ELR (cell line): ENCODE results near the gene HS6ST1.

Experiments used
- DNase-seq: peaks from one replicate; pipeline ENCODE4 v3.0.0-alpha.2; 2015; ENCODE audit warnings: low read depth

HS6ST1 gene

DNA sequence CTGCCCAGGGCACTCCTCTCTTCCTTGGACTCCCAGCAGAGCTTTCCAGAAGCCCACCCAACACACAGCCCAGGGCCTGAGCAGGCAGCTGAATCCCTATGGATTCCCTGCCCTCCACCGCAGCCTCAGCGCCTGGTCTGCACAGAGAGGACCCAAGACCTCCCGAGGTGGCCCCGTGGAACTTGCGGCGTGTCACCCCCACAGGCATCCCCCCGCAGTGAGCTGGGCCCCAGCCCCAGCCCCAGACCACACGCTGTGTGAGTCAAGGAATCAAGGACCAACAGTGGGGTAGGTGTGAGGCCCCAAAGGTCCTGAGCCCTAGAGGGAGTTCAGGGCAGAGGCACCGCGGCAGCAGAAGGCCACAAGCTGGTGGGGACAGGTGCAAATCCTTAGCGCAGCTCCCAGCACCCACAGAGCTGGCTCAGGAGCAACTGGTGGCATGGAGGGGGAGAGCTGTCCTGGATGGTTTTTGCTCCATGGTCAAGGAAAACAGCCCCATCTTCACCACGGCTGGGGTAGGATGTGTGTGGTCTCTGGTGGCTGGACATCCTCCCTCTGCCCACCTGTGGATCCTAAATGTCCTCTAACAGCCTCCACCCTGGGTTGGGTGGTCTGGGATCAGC, 8.5 kb downstream of the HS6ST1 start:
- DNase-seq: no peak

DNA sequence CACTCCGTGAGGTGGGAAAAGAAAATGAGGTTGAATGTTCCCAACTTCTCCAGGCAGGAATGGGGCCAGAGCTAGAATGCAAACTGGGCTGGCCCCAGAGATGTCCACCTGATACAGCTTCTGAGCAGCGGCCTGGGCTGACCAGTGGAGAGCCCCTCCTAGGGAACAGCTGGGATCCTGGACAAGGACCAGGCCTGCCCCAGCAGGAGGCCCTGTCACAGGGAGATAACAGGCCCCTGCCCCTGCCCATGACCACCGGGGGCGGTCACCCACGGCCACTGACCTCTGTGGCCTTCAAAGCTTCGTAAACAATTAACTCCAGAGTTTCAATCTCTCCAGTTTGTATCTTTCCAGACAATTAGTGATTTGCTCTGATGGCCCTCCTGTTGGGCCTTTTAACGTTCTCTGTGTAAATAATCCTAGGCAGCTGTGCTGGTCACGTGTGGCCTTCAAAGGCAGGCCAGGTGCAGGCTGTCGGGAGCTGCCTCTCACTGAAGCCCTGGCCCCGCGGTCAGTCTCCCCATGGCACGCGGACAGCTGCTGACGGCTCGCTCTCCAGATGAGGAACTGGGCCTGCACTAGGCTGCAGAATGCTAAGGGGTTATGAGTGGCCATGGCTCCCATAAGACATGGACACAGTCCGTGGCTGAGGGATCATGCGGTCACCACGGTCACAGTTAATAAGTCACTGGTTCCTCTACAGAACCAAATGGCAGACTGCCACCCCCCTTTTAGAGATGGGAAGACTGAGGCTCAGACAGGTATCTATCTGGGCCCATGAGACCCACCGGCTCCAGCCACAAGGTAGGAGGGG, 9.2 kb downstream of the HS6ST1 start:
- no peak for DNase-seq

DNA sequence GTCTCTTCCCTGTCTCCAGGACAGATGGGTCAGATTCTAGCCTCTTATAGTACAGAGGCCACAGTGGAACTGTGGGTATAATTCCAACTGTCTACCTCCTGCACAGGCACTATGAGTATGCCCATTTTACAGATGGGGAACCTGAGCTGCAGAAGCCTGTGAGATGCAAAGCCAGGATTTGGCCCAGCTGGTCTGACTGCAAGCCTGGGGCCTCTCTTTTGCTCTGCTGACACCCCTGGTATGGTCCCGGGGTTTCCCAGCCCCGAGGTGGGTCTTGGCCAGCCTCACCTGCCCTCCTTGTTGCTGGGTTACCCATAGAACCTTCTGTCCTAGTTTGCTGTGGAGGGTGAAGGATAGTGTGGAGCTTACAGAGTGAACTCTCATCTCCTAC, 9.8 kb downstream of the HS6ST1 start:
- DNase-seq: no peak

DNA sequence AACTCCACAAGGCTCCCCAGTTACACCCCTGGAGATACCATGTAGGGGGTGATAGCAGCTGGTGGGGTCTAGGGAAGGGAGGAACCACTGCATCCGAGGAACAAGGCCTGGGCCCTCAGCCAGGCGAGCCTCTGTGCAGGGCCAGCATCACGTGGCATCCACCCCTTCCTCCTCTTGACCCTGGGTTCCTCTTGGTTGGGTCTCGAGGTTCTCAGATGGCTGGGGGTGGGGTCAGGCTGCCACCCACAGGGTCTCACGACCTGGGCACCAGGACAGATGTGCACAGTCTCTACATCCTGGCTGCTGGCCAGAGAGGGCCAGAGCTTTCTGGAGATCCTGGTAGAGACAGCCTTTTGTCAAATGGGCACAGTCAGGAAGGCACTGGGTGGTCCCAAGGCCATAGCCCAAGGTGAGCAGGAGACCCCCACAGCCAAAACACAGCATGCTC, 10.4 kb downstream of the HS6ST1 start:
- no peak for DNase-seq

DNA sequence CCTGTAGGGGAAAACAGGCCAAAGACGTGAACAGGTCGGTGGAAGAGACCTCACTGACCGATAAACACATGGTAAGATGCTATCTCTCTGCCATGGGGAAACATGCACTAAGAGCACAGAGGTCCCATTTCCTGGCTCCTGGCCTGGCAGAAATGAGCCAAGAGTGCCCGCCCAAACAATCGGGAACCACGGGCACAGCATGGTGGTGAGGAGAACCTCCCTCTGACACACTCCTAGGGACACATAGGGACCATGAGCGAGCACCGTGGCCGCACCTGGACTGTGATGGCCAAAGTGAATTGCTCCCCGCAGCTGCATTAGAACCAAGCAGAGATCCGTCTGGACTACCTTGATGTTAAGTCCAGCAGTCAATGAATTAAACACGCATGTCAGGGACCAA, 11.1 kb downstream of the HS6ST1 start:
- no peak for DNase-seq

DNA sequence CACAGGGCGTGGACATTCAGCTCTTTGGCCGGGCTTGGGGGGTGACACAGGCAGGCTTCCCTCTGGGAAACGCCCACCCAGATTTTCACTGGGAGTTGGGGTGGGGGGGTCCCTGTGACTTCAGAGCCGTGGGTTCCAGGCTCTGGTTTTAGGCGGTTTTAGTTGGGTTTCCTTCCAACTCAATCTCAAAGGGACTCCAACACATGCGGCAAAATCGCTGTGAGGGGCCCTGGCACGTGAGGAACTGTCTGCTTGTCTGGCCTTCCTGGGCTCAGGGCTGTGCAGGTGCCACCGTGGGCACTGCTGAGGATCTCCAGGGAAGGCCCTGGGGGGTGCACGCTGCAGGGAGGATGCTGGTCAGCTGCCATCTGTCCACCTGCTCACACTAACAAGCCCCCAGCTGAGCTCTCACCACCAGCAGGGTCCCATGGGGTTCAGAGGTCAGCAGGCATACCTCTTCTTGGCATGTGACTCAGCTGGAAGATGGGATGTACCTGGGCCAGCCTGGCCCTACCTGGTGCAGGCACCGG, 11.7 kb downstream of the HS6ST1 start:
- no peak for DNase-seq

DNA sequence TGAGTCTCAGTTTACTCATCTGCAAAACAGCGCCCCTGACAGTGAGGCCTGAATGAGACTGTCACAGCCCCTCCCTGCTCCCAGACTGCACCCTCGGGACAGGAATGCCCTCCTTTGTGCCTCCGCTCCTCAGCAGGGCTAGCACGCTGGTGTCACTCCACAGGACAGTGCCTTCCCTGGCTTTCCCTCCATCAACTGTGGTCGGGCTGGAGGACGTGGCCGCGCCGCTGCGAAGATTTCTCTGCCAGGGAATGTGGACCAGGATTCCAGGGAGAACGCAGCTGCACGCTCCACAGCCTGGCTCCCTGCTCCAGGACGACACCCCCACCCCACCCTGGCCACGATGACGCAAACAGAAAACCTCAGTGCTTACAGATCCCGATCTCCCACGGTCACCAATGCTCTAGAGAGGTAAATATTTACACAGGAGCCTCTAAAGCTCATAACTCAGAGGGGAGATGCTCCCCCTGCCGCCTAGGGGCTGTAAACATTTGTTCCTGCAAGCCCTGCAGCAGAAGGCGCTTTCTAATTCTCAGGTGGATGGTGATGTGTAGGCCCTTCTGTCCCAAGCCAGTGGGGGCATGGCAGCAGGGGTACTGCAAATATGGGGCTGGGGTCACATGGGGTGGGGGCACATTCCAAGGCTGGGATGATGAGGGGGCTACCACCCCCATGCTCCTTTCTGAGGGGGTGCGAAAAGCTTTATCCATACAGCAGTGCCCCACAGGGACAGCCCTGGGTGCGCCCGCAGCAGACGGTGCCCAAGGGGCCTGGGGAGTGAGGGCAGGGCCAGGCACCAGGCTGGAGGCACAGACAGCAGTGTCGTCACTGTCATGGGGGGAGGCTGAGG, 12.4 kb downstream of the HS6ST1 start:
- peak; percentile 89 for DNase-seq

DNA sequence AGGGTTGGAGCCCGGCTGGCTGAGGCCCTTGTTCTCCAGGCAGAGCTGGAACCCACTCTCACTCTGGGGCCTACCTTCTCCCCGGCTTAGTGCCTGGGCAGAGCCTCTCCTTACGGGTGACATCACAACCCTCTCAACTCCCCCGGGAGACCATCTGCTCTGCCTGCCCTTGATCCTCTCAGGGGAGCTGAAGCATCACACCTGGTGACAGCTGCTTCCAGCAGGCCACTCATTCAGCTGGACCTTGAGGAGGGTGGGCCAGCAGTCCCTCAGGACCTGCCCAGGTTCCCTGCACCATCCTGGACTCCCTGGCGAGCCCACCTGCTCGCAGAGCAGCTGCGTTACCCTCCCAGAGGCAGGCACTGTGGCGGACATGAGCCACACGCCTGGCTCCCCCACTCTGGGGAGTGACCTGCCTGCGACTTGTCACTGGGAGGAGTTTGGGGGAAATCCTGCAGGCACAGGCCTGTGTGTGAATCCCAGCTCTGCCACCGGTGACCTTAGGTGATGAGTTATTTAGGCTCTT, 13.1 kb downstream of the HS6ST1 start:
- DNase-seq: peak; percentile 11

DNA sequence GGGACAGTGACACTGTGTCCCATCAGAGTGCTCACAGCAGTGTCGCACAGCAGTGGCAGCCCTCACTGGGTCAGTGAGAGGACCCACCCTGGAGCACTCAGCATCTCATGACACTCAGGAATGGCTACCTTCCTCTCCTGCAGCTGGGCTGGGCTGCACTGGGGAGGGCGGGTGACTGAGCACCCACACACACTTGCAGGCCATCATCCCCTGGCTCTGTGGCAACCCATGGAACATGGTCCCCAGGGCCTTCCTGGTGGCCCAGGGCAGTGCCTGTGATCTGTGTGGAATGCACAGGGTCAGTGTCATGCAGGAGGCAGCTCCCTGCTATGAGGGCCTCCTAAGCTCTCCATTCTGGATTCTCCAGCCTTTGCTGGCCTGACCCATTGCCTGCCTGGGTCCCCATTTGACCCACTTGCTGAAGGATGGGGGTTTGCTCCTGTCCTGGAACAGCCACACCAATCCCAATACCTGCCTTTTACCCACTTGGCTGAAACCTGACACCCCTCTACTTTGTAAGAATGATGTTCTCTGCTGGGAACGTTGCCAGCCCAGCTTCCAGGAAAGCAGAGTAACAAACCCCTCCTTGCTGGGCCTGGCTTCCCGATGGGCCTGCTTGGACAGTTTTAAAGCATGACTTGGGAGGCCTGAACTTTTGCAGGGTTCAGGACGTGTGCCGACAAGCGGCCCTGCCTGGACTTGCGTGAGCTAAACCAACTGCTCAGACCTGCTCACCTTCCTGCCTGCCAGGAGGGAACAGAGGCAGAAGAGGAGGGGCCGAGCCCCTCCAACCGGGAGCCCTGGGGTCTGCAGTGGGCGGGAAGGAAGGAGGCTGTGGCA, 13.7 kb downstream of the HS6ST1 start:
- peak; percentile 81 for DNase-seq

DNA sequence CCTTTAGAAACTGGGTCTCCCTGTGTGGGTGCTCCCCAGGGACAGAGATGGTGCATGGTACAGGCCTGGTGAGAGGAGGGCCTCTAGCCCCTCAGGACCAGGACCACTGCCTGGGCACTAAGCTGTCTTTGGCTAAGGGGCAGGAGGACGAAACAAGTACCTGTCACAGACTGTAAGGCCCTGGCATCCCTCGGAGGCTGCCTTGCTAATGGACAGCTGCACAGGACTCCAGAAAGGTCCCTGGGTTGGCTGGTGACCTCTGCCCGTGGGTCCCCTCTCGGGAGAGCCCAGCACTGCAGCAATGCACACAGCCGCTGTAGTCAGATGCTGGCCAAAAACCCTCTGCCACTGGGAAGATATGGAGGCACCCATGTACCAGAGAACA, 14.3 kb downstream of the HS6ST1 start:
- no peak for DNase-seq

DNA sequence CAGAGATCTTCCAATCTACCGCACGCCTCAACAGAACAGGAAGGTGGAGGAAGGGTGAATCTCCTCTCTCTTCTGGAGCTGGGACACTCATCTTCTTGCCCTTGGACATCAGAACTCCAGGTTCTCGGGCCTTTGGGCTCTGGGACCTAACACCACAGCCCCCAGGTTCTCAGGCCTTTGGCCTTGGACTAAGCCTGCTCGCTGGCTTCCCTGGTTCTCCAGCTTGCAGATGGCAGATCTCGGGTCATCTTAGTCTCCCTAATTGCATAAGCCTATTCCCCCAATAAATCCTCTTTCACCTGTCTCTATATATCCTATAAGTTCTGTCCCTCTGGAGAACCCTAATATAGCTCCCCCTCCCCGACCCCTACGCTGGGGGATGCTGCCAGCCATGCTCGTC, 14.8 kb downstream of the HS6ST1 start:
- no peak for DNase-seq

DNA sequence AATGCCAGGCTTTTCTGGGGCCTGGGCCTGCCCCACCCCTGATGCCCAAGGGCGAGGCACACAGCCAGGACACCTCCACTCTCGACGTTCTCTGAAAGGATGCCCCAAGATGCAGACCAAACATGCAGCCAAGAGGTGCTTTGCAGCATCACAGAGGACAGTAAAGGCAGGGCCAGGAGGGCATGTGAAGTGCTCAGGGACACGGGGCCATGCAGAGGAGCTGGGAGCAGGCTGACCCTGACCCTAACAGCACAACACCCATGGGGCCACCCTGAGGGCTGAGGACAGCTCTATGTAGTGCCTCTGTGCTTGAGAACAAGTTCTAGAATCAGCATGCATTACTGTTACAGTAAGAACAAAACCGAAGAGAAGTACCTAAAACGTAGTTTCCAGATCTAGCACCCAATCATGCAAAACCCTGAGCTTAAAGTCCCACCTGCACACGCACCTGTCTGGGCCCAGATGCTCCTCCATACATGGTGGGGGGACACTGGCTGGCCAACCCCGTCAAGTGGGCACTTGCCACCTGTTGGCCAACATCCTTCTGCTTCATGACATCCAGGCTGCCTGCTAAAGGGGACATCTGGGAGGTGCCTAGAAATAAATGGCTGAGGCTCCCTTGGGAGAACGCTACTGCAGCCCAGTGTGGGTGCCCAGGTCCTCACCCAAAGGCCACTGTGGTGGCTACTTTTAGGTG, 15.4 kb downstream of the HS6ST1 start:
- no peak for DNase-seq

DNA sequence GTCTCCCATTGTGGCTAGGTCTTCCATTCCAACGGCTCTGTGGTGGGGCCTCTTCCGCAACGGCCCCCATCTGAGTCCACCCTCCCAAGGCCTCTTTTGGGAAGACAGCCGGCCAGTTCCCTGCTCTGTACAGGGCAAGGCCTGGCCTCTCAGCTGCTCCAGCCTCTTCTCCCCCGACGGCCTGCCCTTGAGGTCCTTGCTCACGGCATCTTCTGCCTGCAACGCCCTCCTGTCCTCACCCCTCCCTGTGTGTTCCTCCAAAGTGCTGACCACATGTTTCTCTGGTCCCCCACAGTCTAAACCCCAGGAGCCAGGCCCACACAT, 16.0 kb downstream of the HS6ST1 start:
- no peak for DNase-seq

DNA sequence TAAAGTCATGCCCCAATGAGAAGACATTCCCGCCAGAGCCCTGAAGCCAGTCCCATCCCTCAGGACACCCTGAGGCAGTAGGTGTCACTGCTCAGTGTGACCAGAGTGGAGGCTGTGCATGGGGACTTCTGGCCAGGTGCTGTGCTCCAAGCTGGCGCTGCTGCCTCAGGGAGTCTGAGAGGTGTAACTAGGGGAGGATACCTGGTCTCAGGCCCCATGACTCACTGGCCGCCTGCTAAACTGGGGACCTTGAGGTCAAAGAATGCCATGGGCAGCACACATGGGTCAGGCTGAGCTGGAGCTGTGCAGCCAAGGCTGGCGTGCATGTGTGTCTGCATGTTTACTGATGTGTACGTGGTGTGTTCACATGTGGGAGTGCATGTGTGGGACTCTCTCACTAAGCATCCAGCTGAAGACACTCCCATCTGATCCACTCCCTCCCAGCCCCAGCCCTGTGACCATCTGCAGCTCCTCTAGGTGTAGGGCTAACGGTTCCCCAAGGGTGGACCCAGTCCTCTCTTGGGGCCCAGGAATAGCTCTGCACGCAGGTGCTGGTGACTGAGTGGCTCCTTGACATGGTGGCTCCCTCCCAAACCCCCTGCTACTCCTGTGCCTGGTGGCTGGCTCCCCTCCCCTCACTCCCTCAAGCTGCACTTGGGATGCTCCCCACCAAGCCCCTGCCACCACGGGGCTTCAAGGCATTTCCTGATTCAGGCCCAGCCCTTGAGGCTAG, 16.5 kb downstream of the HS6ST1 start:
- DNase-seq: peak; percentile 33

DNA sequence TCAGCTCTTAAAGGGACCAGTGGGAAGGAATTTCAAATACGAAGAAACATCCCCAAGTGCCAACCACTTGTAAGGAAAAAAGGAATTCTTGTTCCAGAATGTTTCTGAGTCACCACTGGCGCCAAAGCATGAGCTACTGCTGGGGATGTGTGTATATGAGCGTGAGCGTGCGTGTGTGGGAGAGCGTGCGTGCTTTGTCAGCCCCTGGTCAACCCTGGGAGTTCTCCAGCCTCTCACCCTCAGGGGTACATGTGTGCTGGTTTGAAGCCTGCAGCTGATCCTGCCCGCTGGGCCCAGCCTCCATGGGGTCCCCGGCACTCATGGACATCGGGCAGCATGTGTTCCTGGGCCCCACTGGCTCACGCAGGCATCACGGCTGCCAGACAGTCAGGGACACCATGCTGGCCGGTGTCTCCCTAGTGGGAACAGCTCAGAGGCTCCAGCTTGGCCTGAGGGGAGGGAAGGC, 17.1 kb downstream of the HS6ST1 start:
- peak; percentile 95 for DNase-seq

DNA sequence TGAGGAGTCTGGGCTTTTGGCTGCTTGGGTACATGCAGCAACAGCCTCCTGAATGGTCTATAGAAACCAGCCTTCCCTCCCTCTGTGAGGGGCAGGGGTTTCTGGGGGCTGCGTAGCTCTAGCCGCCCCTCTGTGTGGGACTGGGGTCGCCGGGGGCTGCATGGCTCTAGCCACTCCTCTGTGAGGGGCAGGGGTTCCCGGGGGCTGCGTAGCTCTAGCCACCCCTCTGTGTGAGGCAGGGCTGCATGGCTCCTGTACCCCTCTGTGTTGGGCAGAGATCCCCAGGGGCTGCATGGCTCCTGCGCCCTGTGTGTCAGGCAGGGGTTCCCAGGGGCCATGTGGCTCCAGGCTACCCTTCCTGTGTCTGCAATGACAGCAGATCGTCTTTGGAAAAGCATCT, 17.6 kb downstream of the HS6ST1 start:
- DNase-seq: no peak

DNA sequence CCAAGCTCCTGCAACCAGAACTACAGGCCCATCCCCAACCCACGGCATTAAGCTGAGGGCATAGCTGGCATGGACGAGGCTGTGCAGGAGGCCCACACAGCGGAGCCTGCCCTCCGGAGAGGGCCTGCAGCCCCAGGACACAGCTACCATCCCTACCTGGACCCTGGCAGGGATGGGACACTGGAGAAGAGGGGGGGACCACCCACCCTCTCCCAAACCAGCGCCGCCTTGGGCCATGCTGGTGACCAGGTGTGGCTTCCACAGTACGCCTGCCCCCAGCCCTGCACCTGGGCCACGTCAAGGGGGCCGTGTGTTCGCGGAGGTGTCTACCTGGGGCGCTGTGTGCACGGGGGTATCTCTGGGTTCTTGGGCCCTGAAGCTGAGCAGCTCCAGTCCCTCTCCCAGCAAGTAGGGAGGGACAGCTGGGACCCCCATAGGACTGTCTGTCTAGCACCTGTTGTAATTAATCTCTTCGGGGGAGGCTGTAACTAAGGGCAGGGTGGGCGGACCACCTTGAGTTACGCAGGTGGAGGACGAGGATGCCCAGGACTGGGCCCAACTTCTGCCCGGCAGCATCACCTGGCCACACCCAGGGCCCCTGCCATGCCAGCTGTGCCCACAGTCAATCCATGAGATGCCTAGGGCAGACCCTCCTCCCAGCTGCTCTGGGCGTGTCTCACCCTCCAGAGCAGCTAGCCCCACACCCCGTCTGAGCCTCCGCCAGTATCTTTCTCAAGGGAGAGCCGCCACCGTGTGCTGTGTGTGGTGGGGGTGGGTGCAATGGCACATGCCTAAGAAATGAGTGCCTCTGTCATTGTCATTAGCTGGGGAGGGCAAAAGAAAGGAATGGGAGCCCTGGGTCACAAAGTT, 18.3 kb downstream of the HS6ST1 start:
- no peak for DNase-seq

DNA sequence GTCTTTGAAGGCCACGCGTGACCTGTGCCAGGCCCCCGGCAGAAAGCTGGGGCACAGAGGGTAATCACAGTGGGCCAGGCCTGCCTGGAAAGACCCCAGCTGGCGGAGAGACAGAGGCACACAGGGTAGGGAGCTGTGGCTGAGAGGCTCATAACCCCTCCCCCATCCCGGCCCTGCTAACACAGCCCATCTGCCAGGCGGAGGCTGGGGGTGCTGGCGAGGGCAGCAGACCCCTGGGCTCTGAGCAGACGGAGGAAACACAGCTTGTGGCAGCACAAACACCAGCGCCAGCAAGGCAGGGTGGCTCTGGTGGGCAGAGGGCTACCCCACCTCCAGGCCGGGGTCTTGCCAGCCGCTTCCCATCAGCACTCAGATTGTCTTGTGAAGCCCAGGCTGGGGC, 19.0 kb downstream of the HS6ST1 start:
- no peak for DNase-seq

DNA sequence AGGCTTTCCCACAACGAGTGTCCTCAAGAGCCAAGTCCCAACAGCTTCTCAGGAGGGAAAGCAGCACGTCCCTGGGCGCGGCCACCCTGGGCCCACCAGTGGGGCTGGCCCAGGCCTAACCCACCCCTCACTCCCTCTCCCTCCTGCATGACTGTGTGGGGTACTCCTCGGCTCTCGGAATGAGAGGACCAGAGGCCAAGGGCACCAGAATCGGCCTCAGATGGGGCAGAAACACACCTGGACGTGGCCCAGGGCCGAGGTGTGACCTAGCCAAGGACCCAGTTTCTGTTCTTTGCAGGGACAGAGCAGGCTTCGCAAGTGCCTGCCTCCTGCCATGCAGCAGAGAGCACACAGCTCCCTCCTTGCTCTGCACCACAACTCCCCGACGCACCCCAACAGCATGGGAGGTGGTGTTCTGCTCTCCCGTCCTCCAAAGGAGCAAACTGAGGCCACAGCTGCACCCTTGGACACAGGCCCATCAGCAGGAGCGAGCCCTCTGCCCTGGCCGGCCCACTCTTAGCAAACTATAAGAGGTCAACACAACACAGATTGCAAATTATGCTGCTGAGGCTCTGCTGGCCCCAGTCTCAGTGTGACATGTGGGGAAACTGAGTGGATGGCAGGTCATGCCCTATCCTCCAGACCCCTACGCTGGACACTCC, 19.7 kb downstream of the HS6ST1 start:
- DNase-seq: no peak
